HL-60 (cell line): ENCODE data around the gene TRPC4AP.

Source experiments
- GABPA ChIP-seq: IDR thresholded peaks from 2 replicates; pipeline ENCODE4 v1.6.1; 2012; ENCODE audit warnings: low read depth
- POLR2AphosphoS5 ChIP-seq: IDR thresholded peaks from 2 replicates; pipeline ENCODE4 v1.6.1; 2012; ENCODE audit warnings: low read depth
- SPI1 ChIP-seq: IDR thresholded peaks from 2 replicates; pipeline ENCODE4 v1.6.1; 2012; ENCODE audit warnings: low read depth, mild to moderate bottlenecking, borderline replicate concordance
- TF ChIP-seq, protein P1 (sequence below): IDR thresholded peaks from one replicate; pipeline ENCODE4 v1.5.1; 2011; ENCODE audit warnings: low read length, control low read depth, inconsistent platforms; ENCODE audit not compliant: insufficient read depth
- TF ChIP-seq, protein P2 (sequence below): IDR thresholded peaks from 2 replicates; pipeline ENCODE4 v1.6.1; 2012; ENCODE audit warnings: low read depth; ENCODE audit not compliant: insufficient replicate concordance

- TF ChIP-seq, protein P1, sequence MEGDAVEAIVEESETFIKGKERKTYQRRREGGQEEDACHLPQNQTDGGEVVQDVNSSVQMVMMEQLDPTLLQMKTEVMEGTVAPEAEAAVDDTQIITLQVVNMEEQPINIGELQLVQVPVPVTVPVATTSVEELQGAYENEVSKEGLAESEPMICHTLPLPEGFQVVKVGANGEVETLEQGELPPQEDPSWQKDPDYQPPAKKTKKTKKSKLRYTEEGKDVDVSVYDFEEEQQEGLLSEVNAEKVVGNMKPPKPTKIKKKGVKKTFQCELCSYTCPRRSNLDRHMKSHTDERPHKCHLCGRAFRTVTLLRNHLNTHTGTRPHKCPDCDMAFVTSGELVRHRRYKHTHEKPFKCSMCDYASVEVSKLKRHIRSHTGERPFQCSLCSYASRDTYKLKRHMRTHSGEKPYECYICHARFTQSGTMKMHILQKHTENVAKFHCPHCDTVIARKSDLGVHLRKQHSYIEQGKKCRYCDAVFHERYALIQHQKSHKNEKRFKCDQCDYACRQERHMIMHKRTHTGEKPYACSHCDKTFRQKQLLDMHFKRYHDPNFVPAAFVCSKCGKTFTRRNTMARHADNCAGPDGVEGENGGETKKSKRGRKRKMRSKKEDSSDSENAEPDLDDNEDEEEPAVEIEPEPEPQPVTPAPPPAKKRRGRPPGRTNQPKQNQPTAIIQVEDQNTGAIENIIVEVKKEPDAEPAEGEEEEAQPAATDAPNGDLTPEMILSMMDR, result no peak
- TF ChIP-seq POLR2AphosphoS5, result no peak
- TF ChIP-seq, protein P2, sequence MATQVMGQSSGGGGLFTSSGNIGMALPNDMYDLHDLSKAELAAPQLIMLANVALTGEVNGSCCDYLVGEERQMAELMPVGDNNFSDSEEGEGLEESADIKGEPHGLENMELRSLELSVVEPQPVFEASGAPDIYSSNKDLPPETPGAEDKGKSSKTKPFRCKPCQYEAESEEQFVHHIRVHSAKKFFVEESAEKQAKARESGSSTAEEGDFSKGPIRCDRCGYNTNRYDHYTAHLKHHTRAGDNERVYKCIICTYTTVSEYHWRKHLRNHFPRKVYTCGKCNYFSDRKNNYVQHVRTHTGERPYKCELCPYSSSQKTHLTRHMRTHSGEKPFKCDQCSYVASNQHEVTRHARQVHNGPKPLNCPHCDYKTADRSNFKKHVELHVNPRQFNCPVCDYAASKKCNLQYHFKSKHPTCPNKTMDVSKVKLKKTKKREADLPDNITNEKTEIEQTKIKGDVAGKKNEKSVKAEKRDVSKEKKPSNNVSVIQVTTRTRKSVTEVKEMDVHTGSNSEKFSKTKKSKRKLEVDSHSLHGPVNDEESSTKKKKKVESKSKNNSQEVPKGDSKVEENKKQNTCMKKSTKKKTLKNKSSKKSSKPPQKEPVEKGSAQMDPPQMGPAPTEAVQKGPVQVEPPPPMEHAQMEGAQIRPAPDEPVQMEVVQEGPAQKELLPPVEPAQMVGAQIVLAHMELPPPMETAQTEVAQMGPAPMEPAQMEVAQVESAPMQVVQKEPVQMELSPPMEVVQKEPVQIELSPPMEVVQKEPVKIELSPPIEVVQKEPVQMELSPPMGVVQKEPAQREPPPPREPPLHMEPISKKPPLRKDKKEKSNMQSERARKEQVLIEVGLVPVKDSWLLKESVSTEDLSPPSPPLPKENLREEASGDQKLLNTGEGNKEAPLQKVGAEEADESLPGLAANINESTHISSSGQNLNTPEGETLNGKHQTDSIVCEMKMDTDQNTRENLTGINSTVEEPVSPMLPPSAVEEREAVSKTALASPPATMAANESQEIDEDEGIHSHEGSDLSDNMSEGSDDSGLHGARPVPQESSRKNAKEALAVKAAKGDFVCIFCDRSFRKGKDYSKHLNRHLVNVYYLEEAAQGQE, result no peak
- TF ChIP-seq SPI1, result no peak
- TF ChIP-seq GABPA, result no peak
Measured at GRCh38 chr20:35018590-35019371, 73.8 kb downstream of the TRPC4AP start.
